HG02763 (cell line): Measurements from ENCODE around the gene KRT82.

Source experiments
- ATAC-seq: cut with Tn5 transposase; IDR thresholded peaks from one replicate; pipeline ENCODE4 v1.9.1; 2021; ENCODE audit warnings: mild to moderate bottlenecking, moderate library complexity; ENCODE audit not compliant: unreplicated experiment

KRT82 gene

DNA sequence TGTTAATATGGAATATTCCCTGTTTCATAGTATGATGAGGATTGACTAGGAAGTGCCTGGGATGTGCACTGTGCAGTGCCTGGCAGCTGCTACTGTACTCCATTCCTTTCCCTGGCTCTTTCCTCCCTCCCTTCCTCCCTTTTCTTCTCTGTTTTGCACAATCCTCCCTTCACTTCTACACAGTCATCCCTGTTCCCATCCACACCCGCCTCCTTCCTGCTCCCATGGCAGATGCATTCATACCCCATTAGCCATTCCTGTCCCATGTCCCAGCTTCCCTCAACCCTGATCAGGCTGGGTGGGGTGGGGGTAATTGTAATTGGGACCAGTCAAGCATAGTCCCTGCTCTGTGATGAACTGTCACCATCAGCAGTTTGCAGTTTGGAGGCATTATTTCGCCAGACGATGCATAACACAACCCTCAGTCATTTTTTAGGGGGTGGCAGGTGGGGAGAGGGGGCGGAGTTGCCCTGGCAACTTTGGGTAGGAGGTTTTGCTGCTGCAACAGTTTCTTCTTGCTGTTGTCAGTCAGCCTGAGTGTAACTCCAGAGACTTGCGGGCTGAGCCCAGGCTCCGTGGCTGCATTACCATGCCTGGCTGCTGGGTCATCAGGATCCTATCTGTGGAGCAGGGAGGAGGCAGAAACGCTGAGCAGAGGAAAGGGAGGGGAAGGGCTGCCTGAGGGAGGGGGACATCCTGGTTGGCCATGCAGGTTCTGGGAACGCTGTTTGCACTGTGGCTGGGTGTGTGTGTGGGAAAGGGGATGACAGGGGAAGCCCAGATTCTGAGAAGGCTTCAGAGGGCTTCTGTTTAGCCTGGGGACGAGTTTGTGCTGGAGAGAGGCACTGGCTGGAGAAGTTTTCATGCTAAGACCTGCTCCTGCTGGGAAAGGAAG is 16.6 kb downstream of the KRT82 start:
- no peak for ATAC-seq

DNA sequence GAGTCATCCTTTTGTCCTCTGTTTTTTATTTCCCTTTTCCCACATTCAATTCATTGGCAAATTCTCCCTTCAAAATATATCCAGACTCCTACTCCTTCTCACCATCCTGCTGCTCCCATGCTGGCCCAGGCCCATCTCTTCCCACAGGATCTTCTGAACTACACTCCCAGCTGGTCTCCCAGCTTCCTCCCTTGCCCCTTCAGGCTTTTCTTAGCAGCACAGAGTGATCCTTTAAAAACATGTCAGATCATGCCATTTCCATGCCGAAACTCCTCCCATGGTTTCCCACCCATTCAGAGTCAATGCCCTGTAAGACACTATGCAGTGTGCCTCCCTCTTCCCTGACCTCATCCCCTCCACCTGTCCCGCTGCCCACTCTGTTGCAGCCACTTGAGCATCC is 18.3 kb downstream of the KRT82 start:
- ATAC-seq: no peak

DNA sequence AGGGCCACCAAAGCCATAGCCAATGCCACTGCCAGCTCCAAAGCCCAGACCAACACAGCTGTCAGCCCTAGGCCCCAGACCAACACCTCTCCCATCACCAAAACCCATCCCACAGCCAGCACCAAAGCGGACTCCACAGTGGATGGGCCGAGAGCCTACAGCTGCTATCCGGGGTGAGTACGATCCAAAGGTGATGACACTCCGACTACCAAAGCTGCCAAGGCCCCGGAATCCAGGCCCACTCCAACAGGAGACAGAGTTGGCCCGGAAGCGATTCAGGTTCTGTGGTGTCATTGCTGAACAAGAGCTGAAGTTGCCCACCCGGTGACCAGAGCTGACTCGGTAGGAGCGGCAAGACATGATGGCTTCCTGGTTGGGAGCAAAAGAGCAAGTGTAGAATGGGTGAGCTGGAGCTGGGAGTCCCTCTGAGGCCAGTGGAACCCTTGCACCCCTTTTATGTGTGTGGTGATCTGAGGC is 20.9 kb downstream of the KRT82 start, which contains the start of gene KRT84:
Gene KRT84, minus strand, starts transcription at position 427 of the 477 bp plus-strand sequence. Its CDS starts 67 bp downstream, at position 360.
- ATAC-seq: no peak

DNA sequence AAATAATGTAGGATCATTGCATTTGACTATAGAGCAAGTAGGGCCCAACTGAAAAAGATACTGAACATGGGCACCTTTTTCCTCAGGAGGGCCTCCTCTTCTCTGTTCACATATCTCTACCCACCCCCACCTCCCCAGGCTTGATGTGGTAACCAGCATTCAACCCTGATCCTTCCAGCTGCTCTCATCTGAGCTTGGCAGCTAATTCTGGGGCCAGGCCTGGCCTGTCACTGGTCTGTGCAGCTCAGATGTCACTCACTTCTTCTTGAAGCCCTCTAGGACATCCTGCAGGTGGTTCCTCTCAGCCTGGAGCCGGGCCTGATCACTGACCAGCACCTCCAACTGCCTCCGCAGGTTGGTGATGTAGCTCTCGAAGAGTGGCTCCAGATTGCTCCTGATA is 22.8 kb downstream of the KRT82 start:
- no peak for ATAC-seq

DNA sequence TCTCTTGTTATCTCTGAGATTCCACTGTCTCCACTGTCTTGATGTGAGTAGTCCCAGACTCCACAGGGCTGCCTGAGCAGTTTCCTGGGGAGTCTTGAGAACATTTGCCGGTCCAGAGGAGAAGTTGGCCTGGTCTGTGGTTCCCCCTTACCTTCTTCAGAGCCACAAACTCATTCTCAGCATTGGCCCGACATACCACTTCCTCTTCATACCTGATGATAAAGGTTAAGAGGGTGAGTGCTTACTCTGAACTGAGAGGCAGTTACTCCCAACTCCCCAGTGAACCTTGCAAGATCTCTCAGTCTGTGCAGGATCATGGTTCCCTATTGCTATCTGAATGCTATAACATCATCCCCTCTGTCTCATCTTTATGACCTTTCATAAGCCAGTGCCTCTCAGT is 23.3 kb downstream of the KRT82 start:
- no peak for ATAC-seq

DNA sequence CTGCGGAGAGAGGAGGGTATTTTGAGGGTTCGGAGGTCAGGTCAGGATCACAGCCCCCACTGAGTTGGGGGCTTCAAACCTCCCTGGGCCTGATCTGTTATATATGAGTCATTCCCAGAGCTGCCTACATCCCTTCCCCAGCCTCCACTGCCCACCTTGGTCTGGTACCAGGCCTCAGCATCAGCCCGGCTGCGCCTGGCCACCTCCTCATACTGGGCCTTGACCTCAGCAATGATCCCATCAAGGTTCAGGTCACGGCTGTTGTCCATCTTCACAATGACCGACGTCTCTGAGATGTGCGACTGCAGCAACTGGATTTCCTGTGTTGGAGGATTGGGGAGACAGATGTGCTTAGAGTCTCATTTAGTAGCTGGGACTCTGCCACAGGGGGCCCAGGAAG is 24.9 kb downstream of the KRT82 start:
- ATAC-seq: no peak

DNA sequence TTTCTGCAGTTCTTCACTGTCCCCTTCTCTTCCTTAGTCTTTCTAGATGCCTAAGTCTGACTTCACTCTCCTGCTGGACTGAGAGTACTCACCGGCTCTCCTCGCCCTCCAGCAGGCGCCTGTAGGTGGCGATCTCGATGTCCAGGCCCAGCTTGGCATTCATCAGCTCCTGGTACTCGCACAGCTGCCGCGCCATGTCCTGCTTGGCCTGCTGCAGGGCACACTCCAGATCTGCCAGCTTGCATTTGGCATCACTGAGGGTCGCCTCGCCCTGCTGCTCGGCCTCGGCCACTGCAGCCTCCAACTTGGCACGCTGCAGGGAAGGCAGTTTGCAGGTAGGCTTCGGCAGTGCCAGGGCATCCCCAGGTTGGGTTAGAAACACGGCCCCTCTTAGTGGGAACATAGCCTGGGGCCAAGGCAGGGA is 25.9 kb downstream of the KRT82 start:
- no peak for ATAC-seq

DNA sequence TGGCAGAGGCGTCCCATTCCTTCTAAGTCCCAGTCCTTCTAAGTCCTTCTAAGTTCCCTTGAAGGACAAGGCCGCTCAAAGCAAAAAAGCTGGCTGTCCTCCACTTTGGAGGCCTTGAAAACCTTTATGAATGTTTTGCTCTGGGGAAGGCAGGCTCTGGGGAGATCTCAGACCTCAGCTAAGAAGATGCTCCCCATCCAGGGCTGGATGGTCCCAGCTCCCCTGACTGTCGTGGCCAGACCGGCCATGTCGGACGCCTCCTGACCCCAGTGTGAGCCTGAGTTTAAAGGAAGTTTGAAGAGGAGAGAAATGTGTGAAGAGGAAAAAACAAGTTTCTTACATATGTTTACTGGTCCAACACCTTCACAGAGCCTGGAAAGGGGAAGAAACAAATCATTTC is 26.6 kb downstream of the KRT82 start:
- no peak for ATAC-seq

DNA sequence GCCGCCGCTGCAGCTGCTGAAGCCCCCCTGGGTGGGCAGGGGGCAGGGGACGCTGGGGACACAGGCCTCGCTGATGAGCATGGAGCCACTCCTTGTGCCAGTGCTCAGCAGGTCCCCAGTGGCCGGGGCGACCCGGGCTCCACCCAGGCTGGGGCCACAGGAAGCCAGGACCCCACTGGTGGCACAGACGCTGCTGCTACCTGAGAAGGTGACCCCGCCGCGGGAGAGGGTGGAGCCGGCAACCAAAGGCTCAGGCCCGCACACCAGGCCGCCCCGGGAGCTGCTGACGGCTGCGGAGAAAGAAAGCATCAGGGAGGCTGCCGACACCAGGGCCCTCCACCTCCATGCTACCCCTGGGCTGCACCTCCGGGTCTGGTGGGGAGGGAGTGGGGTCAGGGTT is 28.0 kb downstream of the KRT82 start:
- no peak for ATAC-seq

DNA sequence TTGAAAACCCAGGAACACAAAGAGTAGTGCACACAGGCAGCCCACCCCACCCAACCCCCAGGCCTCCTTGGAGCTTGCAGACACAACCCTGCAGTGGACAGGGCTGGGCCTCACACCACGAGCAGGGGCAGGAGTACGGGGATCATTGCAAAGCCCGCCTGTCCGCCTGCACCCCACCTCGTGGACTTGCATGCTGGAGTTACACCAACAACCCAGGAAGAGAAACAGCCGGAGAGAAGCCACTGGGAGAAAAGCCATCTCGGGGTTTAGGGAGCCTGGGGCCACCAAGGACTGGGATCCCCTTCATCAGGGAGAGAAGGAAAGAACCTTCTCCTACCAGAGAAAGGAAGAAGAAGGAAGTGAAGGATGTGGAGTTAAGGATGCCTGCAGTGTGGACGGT is 28.9 kb downstream of the KRT82 start:
- ATAC-seq: no peak

DNA sequence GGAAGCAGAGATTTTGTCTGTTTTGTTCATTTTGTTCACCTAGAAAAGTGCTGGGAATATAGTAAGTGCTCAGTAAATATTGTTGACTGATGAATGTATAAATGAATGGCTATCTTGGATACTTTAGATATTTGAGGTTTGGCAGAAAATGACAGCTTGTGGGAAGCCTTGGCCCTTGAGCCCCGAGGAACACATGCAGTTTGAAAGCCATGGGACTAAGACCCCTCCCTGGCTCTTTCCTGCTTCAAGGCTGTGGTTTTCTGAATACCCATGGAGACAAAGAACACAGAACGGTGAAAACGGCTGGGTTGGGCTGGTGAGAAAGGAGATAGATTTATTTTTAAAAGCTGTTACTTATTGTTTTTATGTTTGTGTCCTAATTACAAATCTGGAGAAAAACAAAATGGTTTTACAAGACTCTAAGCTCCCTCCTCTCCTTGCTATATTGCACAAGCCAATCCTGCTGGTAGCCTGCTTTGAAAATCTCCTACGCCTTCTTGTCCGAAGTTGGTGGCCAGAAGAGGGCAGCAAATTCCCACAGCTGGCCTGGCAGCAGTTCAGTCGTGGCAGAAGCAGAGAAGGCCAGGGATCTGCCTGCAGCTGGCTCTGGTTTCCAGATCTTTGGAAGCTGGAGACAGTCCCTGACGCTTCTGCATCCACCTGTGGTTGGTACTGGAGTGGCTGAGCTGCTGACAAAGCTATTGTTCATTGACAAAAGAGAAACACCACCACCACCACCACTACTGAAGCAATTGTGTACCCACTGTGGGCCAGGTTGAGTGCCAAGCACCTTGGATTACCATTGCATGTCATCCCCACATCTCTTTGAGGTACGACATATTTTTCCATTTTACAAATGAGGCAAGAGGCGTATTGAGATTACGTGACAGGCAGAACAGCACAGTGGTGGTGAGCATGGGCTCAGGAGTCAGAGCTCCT is 33.6 kb downstream of the KRT82 start:
- ATAC-seq: no peak

DNA sequence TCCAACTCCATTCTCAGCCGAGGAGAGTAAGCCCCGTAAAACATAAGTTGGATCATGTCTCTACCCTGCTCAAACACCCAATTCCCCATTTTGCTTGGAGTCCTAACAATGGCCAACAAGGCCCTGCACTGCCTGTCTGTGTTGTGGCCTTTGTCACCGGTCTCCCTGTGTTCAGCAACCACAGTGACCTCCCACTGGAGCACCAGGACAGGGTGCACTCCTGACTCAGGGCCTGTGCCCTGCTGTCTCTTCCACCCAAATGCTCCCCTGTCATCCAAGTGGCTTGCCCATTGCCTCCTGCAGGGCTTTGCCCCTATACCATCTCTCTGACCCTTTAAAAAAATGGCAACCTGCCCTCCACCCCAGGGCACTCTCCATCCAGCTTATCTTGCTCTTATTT is 34.4 kb downstream of the KRT82 start:
- ATAC-seq: no peak

DNA sequence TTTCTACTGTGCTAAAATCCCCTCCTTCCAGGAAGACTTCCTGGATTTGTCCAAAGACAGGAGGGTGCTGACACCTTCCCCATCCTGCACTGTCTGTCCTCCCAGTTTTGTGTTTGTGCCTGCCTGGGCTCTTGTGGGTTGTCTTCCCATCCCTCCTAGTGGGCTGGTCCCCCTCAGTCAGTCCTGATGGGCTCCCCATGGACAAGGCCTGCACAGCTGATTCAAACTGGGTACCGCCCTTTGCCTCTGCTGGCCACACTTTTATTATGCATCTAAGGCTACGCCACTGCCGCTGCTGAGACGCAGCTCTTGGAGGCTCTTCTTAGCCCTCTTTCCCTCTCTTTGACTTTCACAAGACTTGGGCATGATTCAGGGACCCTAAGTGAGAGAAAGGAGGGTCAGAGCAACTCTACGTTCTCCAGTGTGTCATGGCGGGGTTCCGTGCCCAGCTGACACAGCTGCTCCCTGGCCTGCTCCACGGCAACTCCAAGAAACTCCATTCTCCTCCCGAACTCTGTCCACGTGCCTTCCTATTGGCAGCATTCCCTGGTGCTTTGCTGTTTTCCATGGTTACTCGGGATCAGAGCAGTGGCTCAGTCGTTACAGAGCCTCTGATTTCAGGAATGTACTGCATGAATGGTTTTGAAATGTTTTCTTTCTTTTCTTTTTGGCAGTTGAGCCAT is 35.1 kb downstream of the KRT82 start:
- ATAC-seq: no peak

DNA sequence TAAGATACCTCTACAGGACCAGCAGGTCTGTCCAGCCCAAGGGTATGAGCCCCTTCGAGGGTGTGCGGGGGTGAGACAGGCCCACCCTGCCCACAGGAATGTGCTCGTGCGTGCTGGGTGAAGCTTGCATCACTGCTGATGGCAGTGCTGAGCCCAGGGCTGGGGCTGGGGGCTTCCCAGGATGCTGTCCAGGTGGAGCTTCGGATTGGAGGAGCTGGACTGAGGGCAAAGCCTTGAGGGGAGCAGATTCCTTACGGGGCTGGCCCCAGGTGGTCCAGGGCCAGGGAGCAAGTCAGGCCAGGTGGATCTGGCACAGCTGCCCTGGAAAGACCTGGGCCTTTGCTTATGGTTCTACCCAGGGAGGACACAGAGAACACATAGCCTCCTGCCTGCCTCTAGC is 36.3 kb downstream of the KRT82 start:
- no peak for ATAC-seq

DNA sequence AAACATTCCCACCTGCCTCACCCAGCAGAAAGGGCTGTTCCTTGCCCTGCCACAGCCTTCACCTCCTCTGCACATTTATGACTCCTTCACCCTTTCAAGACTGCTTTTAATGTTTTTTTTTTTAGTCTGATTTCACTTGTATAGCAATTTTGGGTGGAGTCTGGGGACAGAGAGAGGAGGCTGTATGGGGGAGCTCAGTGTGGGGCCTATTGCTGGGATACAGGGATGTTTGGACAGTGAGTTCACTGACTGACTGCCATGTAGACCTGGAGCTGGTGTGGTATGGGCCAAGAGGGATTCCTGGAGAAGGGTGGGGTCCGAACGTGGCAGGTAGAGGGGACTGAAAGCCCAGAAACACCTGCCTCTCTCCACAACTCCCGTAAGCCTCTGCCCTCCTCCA is 36.9 kb downstream of the KRT82 start:
- ATAC-seq: no peak

DNA sequence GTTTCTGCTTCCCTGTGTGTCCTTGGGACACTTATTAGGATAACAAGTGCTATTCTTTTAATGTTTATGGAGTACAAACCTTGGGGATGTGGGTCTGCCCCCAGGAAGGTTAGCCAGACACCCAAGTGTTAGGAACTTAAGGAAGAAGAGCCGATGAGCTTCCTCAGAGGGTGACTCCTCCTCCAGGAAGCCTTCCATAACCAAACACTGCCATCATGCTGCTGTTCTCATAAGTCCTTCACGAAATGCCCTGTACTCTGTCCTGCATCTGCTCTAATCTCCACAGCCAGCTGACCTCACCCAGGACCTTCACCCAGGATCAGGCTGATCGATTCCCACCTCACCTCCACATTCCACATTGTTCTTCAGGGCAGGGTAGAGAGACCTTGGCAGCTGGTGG is 37.6 kb downstream of the KRT82 start:
- no peak for ATAC-seq

DNA sequence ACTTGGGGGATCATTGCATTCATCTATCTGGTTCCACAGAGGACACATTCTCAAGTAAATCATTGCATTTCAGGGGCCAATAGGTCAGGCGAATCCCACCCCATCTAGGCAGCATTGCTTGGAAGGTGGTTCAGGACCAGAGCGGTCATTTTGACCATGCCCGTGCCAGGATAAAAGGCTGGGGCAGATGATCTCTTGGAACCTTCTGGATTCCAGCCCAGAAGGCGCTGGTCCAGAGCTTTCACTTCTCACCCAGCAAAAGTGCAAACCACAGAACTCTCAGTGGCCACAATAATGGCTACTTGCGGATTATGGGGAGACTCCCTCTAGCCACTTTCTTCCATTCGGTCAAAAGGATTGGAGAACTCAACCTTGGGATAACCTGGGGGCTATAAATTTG is 38.3 kb downstream of the KRT82 start:
- no peak for ATAC-seq

DNA sequence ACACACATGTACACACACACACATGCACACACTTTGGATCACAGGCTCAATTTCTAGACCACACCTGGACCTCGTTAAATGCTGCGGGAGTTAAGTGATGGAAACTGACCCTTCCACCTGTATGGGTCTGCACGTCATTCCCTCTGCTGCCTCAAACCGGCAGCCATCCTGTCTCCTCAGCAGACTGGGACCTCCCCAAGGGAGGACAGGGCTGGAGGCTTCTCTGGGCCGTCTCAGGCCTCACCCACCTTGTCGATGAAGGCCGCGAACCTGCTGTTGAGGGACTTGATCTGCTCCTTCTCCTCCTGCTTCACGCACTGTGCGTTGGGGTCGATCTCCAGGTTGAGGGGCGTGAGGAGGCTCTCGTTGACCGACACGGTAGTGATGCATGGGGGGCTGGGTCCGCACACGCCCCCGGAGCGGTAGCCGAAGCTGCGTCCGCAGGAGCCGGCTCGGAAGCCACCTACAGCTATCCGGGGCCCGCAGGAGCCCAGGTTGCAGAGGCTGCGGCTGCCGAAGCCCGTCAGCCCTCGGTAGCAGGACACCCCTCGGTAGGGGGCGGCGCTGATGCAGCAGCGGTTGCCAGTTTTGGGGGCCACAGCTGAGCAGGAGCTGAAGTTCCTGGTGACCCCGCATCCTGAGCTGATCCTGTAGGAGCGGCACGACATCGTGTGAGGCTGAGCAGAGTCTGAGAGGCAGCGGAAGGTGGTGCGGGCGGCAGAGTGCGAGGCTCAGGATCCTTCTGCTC is 39.2 kb downstream of the KRT82 start, which contains the start of gene KRT85:
Gene KRT85, minus strand, starts transcription at position 744 of the 748 bp plus-strand sequence. Its CDS starts 76 bp downstream, at position 668.
- ATAC-seq: no peak

DNA sequence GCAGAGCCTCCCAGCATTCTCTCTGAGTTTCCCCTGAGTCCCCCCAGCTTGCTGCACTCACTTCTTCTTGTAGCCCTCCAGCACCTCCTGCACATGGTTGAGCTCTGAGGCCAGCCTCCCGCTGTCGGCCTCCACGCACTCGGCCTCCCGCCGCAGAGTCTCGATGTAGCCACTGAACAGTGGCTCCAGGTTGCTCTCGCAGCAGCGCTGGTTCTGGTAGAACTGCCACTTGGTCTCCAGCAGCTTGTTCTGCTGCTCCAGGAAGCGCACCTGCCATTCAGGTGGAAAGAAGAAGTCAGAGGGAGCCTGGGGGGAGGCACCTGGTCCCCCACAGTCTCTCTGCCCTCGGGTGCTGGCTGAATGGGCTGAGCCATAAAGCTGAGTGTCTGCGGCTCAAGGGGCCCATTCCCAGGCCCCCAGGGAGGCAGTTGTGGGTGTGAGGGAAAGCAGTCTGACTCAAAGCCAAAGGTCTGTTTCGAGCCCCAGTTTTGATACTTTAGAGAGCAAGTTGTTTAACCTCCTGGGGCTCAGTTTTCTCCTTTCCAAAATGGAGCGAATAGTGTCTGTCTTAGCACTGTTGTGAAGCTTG is 41.1 kb downstream of the KRT82 start:
- ATAC-seq: no peak

DNA sequence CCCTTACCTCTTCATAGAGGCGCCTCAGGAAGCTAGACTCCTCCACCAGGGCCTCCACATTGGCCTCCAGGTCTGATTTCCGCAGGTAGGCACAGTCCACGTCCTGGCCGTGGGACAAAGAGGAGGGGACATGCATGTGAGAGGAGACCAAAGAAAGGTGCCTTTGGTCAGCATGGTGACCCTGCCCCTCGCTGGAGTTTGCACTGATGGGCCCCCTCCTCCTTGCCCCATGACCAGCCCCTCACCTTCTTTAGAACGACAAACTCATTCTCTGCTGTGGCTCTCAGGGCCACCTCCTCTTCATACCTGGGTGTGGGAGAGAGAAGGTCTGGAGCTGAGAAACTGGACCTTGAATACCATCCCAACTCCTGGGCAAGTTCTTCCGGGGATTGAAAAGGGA is 42.1 kb downstream of the KRT82 start:
- no peak for ATAC-seq
